Muscle layer of colon (tissue), 2 donors: ENCODE data around the gene NAT14.

Experiments
- H3K27ac ChIP-seq: one replicate; pipeline ENCODE4 v1.7.0; 2013; ENCODE audit warnings: low read depth, mild to moderate bottlenecking, low read length, moderate library complexity
- H3K27me3 ChIP-seq, 2 donors: one replicate each; pipeline ENCODE4 v1.7.0; 2013; ENCODE audit warnings: low read length in 2 of 2, mild to moderate bottlenecking in 2 of 2; ENCODE audit not compliant: insufficient read depth in 2 of 2, control insufficient read depth in 1 of 2
- H3K36me3 ChIP-seq: one replicate; pipeline ENCODE4 v1.7.0; 2013; ENCODE audit warnings: mild to moderate bottlenecking, low read length; ENCODE audit not compliant: insufficient read depth
- H3K4me1 ChIP-seq: one replicate; pipeline ENCODE4 v1.7.0; 2013; ENCODE audit warnings: mild to moderate bottlenecking, low read length; ENCODE audit not compliant: insufficient read depth
- H3K4me3 ChIP-seq, 2 donors: one replicate each; pipeline ENCODE4 v1.7.0; 2013; ENCODE audit warnings: low read length in 2 of 2, low read depth in 1 of 2, mild to moderate bottlenecking in 1 of 2, moderate library complexity in 1 of 2
- H3K9ac ChIP-seq: one replicate; pipeline ENCODE4 v1.7.0; 2013; ENCODE audit warnings: low read length
- H3K9me3 ChIP-seq: one replicate; pipeline ENCODE4 v1.7.0; 2013; ENCODE audit warnings: mild to moderate bottlenecking, low read length
- donor health status: abdominal sarcoma.
- donor health status: Adenocarcinoma of cecum.

The NAT14 gene

GRCh38 chr19:55476100-55476775 is 8.8 kb upstream of the NAT14 start, which contains the start of gene ZNF628:
ZNF628 (plus strand) TSS chr19:55476617; CDS start chr19:55479911, 3,294 bp downstream.
- H3K9ac ChIP-seq: no peak within 1 kb of the TSS
- no peaks in the 10 kb centered on the region for H3K36me3 ChIP-seq
- peak within 1 kb of the TSS; percentile 77 for H3K27ac ChIP-seq
- peak within 1 kb of the TSS; percentile 68 to 89 for H3K4me3 ChIP-seq
- no peaks in the 10 kb centered on the region for H3K27me3 ChIP-seq
- peaks cover 17% of the 10 kb centered on the region for H3K4me1 ChIP-seq
- H3K9me3 ChIP-seq: no peaks in the 10 kb centered on the region

- H3K4me1 ChIP-seq: peaks cover 17% of the 10 kb centered on the region
- H3K27me3 ChIP-seq: no peaks in the 10 kb centered on the region
- peak overlapping the region in 1 of 2 donors; percentile 89 for H3K4me3 ChIP-seq
- no peak overlapping the region for H3K9ac ChIP-seq
- H3K27ac ChIP-seq: no peak overlapping the region
- H3K36me3 ChIP-seq: no peaks in the 10 kb centered on the region
- H3K9me3 ChIP-seq: no peaks in the 10 kb centered on the region
Measured at GRCh38 chr19:55477905-55478304, 7.1 kb upstream of the NAT14 start.

- peaks cover 17% of the 10 kb centered on the region for H3K4me1 ChIP-seq
- no peaks in the 10 kb centered on the region for H3K36me3 ChIP-seq
- H3K9ac ChIP-seq: no peak overlapping the region
- no peaks in the 10 kb centered on the region for H3K27me3 ChIP-seq
- peak overlapping the region in 1 of 2 donors; percentile 89 for H3K4me3 ChIP-seq
- no peaks in the 10 kb centered on the region for H3K9me3 ChIP-seq
- H3K27ac ChIP-seq: no peak overlapping the region
Measured at GRCh38 chr19:55478364-55478763, 6.6 kb upstream of the NAT14 start.

- Histone ChIP-seq H3K27me3 (no peaks in the 10 kb centered on the region), H3K9ac (no peak overlapping the region), H3K4me3 (no peak overlapping the region), H3K27ac (no peak overlapping the region), H3K9me3 (no peaks in the 10 kb centered on the region), H3K4me1 (peaks cover 20% of the 10 kb centered on the region), H3K36me3 (no peaks in the 10 kb centered on the region)
Measured at GRCh38 chr19:55479045-55479444, 5.9 kb upstream of the NAT14 start.

DNA sequence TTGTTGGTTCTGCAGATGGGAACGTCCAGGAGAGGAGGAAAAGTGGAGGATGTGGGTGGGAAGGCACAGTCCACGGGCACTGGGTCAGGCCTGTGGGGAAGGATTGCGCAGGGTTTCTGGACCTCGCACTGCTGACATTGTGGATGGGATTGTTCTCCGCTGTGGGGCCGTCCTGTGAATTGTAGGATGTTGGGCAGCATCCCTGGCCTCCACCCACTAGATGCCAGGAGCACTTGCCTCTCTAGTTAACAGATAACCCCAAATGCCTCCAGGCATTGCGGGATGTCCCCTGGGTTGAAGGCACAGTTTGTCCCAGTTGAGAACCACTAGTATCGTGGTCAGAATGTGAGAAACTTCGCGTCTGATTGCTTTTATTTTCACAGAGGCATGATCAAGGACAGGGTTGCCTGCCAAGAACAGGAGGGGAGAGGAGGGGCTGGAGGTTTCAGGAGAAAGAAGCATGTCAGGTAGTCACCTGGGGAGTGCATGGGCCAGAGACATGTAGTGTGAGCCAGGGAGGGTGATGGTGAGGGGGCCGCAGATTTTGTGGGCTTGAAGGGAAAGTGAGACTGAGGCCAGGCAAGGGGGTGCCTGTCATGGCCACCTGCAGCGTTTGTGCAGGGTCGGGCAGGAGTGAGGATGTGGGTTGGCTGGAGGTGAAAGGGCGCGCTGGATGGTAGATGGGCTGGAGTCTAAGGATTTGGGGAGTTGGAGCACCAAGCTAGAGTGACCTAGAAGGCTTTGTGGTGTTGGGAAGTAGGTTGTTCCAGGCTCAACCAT is 5.3 kb upstream of the NAT14 start:
- Histone ChIP-seq H3K4me3 (no peak overlapping the region), H3K36me3 (no peaks in the 10 kb centered on the region), H3K4me1 (peaks cover 25% of the 10 kb centered on the region), H3K9ac (no peak overlapping the region), H3K27ac (no peak overlapping the region), H3K9me3 (no peaks in the 10 kb centered on the region), H3K27me3 (no peaks in the 10 kb centered on the region)

- Histone ChIP-seq H3K9ac (no peak overlapping the region), H3K9me3 (no peaks in the 10 kb centered on the region), H3K27me3 (no peaks in the 10 kb centered on the region), H3K27ac (no peak overlapping the region), H3K36me3 (no peaks in the 10 kb centered on the region), H3K4me1 (peaks cover 29% of the 10 kb centered on the region), H3K4me3 (no peak overlapping the region)
Measured at GRCh38 chr19:55481148-55481793, 3.7 kb upstream of the NAT14 start.

GRCh38 chr19:55481794-55482155 is 3.2 kb upstream of the NAT14 start:
- Histone ChIP-seq H3K27ac (no peak overlapping the region), H3K4me1 (peaks cover 33% of the 10 kb centered on the region), H3K9me3 (no peaks in the 10 kb centered on the region), H3K4me3 (no peak overlapping the region), H3K27me3 (no peaks in the 10 kb centered on the region), H3K9ac (no peak overlapping the region), H3K36me3 (no peaks in the 10 kb centered on the region)

DNA sequence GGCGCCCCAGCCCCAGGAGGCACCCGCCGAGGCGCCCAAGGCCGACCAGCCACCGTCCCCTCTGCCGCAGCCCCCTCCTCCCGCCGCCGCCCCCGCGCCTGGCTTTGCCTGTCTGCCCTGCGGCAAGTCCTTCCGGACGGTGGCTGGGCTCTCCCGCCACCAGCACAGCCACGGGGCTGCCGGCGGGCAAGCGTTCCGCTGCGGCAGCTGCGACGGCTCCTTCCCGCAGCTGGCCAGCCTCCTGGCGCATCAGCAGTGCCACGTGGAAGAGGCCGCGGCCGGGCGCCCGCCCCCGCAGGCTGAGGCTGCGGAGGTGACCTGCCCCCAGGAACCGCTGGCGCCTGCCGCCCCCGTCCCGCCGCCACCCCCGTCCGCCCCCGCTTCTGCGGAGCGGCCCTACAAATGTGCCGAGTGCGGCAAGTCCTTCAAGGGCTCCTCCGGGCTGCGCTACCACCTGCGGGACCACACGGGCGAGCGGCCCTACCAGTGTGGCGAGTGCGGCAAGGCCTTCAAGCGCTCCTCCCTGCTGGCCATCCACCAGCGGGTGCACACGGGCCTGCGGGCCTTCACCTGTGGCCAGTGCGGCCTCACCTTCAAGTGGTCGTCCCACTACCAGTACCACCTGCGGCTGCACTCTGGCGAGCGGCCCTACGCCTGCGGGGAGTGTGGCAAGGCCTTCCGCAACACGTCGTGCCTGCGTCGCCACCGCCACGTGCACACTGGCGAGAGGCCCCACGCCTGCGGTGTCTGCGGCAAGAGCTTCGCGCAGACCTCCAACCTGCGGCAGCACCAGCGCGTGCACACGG is 2.6 kb upstream of the NAT14 start:
- Histone ChIP-seq H3K27me3 (no peaks in the 10 kb centered on the region), H3K4me1 (peaks cover 38% of the 10 kb centered on the region), H3K4me3 (no peak overlapping the region), H3K27ac (no peak overlapping the region), H3K9ac (no peak overlapping the region), H3K36me3 (no peaks in the 10 kb centered on the region), H3K9me3 (no peaks in the 10 kb centered on the region)

- Histone ChIP-seq H3K9me3 (no peaks in the 10 kb centered on the region), H3K4me3 (no peak overlapping the region), H3K27ac (no peak overlapping the region), H3K4me1 (peaks cover 37% of the 10 kb centered on the region), H3K36me3 (no peaks in the 10 kb centered on the region), H3K9ac (no peak overlapping the region), H3K27me3 (no peaks in the 10 kb centered on the region)
Measured at GRCh38 chr19:55482967-55483705, 1.9 kb upstream of the NAT14 start.

DNA sequence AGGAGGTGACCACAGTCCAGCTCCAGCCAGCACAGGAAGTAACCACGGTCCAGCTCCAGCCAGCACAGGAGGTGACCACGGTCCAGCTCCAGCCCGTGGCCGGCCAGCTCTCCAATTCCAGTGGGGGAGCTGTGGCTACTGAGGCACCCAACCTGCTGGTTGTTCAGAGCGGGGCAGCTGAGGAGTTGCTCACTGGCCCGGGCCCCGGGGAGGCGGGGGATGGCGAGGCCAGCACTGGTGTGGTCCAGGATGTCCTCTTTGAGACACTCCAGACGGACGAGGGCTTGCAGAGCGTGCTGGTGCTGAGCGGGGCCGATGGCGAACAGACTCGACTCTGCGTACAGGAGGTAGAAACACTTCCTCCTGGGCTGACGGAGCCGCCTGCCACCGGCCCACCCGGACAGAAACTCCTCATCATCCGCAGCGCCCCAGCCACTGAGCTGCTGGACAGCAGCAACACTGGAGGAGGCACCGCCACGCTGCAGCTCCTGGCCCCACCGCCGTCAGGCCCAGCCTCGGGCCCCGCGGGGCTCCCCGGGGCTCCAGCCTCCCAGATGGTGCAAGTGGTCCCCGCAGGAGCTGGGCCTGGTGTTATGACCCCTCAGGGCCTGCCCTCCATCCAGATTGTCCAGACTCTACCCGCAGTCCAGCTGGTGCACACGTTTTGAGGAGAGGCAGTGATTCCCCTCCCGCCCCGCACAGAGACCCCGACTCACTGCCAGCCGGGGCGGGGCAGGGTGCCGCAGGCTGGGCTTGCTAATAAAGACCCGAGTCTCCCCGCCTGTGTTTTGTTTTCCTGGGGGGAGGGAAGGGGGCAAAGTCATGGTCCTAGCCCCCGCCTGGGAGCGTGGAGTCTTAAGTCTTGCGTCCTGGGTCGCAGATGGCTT is 1.0 kb upstream of the NAT14 start:
- no peaks in the 10 kb centered on the region for H3K27me3 ChIP-seq
- no peaks in the 10 kb centered on the region for H3K36me3 ChIP-seq
- H3K9ac ChIP-seq: no peak overlapping the region
- H3K27ac ChIP-seq: peak overlapping the region; percentile 89
- no peaks in the 10 kb centered on the region for H3K9me3 ChIP-seq
- peaks cover 36% of the 10 kb centered on the region for H3K4me1 ChIP-seq
- H3K4me3 ChIP-seq: peak overlapping the region; percentile 61 to 64
